BLaER1 (cell line): ENCODE data around the gene SRRD.

Experiments used
- H3K27ac ChIP-seq: shearing (Covaris generic); formaldehyde crosslinking; 2 replicates; pipeline ENCODE4 v1.8.1; 2022
- H3K27me3 ChIP-seq: shearing (Covaris generic); formaldehyde crosslinking; 2 replicates; pipeline ENCODE4 v1.8.1; 2022
- H3K36me3 ChIP-seq: shearing (Covaris generic); formaldehyde crosslinking; 2 replicates; pipeline ENCODE4 v1.8.1; 2022
- H3K4me1 ChIP-seq: shearing (Covaris generic); formaldehyde crosslinking; 2 replicates; pipeline ENCODE4 v1.8.1; 2022
- H3K4me2 ChIP-seq: shearing (Covaris generic); formaldehyde crosslinking; 2 replicates; pipeline ENCODE4 v1.8.1; 2022
- H3K4me3 ChIP-seq: shearing (Covaris generic); formaldehyde crosslinking; 2 replicates; pipeline ENCODE4 v1.8.1; 2022
- H3K9ac ChIP-seq: shearing (Covaris generic); formaldehyde crosslinking; 2 replicates; pipeline ENCODE4 v1.8.1; 2022
- H3K9me3 ChIP-seq: shearing (Covaris generic); formaldehyde crosslinking; 2 replicates; pipeline ENCODE4 v1.8.1; 2022
- H4K20me1 ChIP-seq: shearing (Covaris generic); formaldehyde crosslinking; 2 replicates; pipeline ENCODE4 v1.8.1; 2022
- Cebpa-rat ChIP-seq: shearing (Covaris generic); IDR thresholded peaks from 2 replicates; pipeline ENCODE4 v1.8.1; 2022

Gene SRRD

GRCh38 chr22:26492220-26492619 is 8.5 kb downstream of the SRRD start:
- Histone ChIP-seq H3K4me2 (peak overlapping the region; percentile 94; the same call in 1 of the 2 replicates), H3K9ac (peak overlapping the region; percentile 100; the same call in 1 of the 2 replicates), H3K9me3 (no peaks in the 10 kb centered on the region), H3K4me1 (peaks cover 96% of the 10 kb centered on the region), H3K27me3 (no peaks in the 10 kb centered on the region), H3K36me3 (peaks cover 87% of the 10 kb centered on the region), H3K4me3 (no peak overlapping the region), H4K20me1 (peaks cover 6% of the 10 kb centered on the region; the same call in 1 of the 2 replicates), H3K27ac (peak overlapping the region; percentile 98)
- TF ChIP-seq Cebpa-rat = no peak

GRCh38 chr22:26494506-26494905 is 10.8 kb downstream of the SRRD start:
- Histone ChIP-seq H3K9ac (no peak overlapping the region), H3K27me3 (no peaks in the 10 kb centered on the region), H3K4me1 (peaks cover 96% of the 10 kb centered on the region), H3K9me3 (peaks cover 6% of the 10 kb centered on the region; the same call in 1 of the 2 replicates), H3K27ac (no peak overlapping the region), H3K36me3 (peaks cover 100% of the 10 kb centered on the region), H4K20me1 (peaks cover 7% of the 10 kb centered on the region; the same call in 1 of the 2 replicates), H3K4me3 (no peak overlapping the region), H3K4me2 (peak overlapping the region; percentile 94; the same call in 1 of the 2 replicates)
- TF ChIP-seq Cebpa-rat = no peak

- H3K4me2 ChIP-seq = peak overlapping the region; percentile 45; the same call in 1 of the 2 replicates
- H3K4me3 ChIP-seq = no peak overlapping the region
- peak overlapping the region; percentile 14 for H3K27ac ChIP-seq
- H3K9me3 ChIP-seq = peaks cover 6% of the 10 kb centered on the region; the same call in 1 of the 2 replicates
- TF ChIP-seq Cebpa-rat = no peak
- H3K36me3 ChIP-seq = peaks cover 98% of the 10 kb centered on the region
- peaks cover 7% of the 10 kb centered on the region; the same call in 1 of the 2 replicates for H4K20me1 ChIP-seq
- H3K4me1 ChIP-seq = peaks cover 96% of the 10 kb centered on the region
- H3K9ac ChIP-seq = peak overlapping the region; percentile 7; the same call in 1 of the 2 replicates
- no peaks in the 10 kb centered on the region for H3K27me3 ChIP-seq
These were observed 12.8 kb downstream of the SRRD start for GRCh38 chr22:26496456-26496855.

- Histone ChIP-seq H3K36me3 (peaks cover 84% of the 10 kb centered on the region), H3K4me2 (peak overlapping the region; percentile 95), H3K4me3 (peak overlapping the region; percentile 64; the same call in 1 of the 2 replicates), H3K27me3 (no peaks in the 10 kb centered on the region), H3K4me1 (peaks cover 93% of the 10 kb centered on the region), H4K20me1 (peaks cover 7% of the 10 kb centered on the region; the same call in 1 of the 2 replicates), H3K9ac (peak overlapping the region; percentile 78), H3K9me3 (peaks cover 6% of the 10 kb centered on the region; the same call in 1 of the 2 replicates), H3K27ac (peak overlapping the region; percentile 92)
- TF ChIP-seq Cebpa-rat = no peak
These were observed 15.6 kb downstream of the SRRD start for GRCh38 chr22:26499188-26499703.

- Histone ChIP-seq H3K4me3 (peak overlapping the region; percentile 64), H3K4me1 (peaks cover 97% of the 10 kb centered on the region), H3K36me3 (peaks cover 83% of the 10 kb centered on the region), H3K27me3 (no peaks in the 10 kb centered on the region), H3K9ac (peak overlapping the region; percentile 78), H3K27ac (peak overlapping the region; percentile 92), H3K4me2 (peak overlapping the region; percentile 95), H3K9me3 (peaks cover 6% of the 10 kb centered on the region; the same call in 1 of the 2 replicates), H4K20me1 (peaks cover 3% of the 10 kb centered on the region; the same call in 1 of the 2 replicates)
- TF ChIP-seq Cebpa-rat = no peak
These were observed 18.3 kb downstream of the SRRD start for GRCh38 chr22:26501996-26502395.

- Histone ChIP-seq H3K9ac (peak overlapping the region; percentile 80), H3K9me3 (peaks cover 6% of the 10 kb centered on the region; the same call in 1 of the 2 replicates), H3K4me1 (peaks cover 97% of the 10 kb centered on the region), H4K20me1 (no peaks in the 10 kb centered on the region), H3K4me3 (peak overlapping the region; percentile 64), H3K4me2 (peak overlapping the region; percentile 95), H3K36me3 (peaks cover 82% of the 10 kb centered on the region), H3K27ac (peak overlapping the region; percentile 92), H3K27me3 (no peaks in the 10 kb centered on the region)
- TF ChIP-seq Cebpa-rat = no peak
These were observed 19.2 kb downstream of the SRRD start for GRCh38 chr22:26502688-26503561.

GRCh38 chr22:26503758-26504157 is 20.1 kb downstream of the SRRD start:
- H3K27me3 ChIP-seq = no peaks in the 10 kb centered on the region
- H3K4me3 ChIP-seq = peak overlapping the region; percentile 64
- peaks cover 91% of the 10 kb centered on the region for H3K4me1 ChIP-seq
- no peak for TF ChIP-seq Cebpa-rat
- H3K9me3 ChIP-seq = peaks cover 4% of the 10 kb centered on the region; the same call in 1 of the 2 replicates
- no peaks in the 10 kb centered on the region for H4K20me1 ChIP-seq
- H3K27ac ChIP-seq = peak overlapping the region; percentile 92
- peak overlapping the region; percentile 95 for H3K4me2 ChIP-seq
- peaks cover 82% of the 10 kb centered on the region for H3K36me3 ChIP-seq
- H3K9ac ChIP-seq = peak overlapping the region; percentile 80

GRCh38 chr22:26508148-26508547 is 24.5 kb downstream of the SRRD start:
- Histone ChIP-seq H3K27ac (peak overlapping the region; percentile 20; the same call in 1 of the 2 replicates), H3K36me3 (peaks cover 68% of the 10 kb centered on the region), H3K4me2 (peak overlapping the region; percentile 95; the same call in 1 of the 2 replicates), H4K20me1 (peaks cover 11% of the 10 kb centered on the region; the same call in 1 of the 2 replicates), H3K4me3 (no peak overlapping the region), H3K9ac (no peak overlapping the region), H3K4me1 (peaks cover 71% of the 10 kb centered on the region), H3K9me3 (no peaks in the 10 kb centered on the region), H3K27me3 (no peaks in the 10 kb centered on the region)
- no peak for TF ChIP-seq Cebpa-rat

GRCh38 chr22:26512149-26512793 is 28.6 kb downstream of the SRRD start, which contains the start of gene TFIP11:
TSS of gene TFIP11 (minus strand) at chr22:26512473. CDS start at chr22:26510272, 2,201 bp downstream.
- H4K20me1 ChIP-seq = peaks cover 11% of the 10 kb centered on the region; the same call in 1 of the 2 replicates
- TF ChIP-seq Cebpa-rat = no peak
- H3K4me3 ChIP-seq = peak within 1 kb of the TSS; percentile 89
- H3K27ac ChIP-seq = peak within 1 kb of the TSS; percentile 66
- H3K36me3 ChIP-seq = peaks cover 40% of the 10 kb centered on the region
- H3K9me3 ChIP-seq = no peaks in the 10 kb centered on the region
- peak within 1 kb of the TSS; percentile 94 for H3K4me2 ChIP-seq
- H3K27me3 ChIP-seq = no peaks in the 10 kb centered on the region
- H3K9ac ChIP-seq = peak within 1 kb of the TSS; percentile 84
- peaks cover 43% of the 10 kb centered on the region for H3K4me1 ChIP-seq
